ENCODE measurements around the gene PPIL1.

DNA sequence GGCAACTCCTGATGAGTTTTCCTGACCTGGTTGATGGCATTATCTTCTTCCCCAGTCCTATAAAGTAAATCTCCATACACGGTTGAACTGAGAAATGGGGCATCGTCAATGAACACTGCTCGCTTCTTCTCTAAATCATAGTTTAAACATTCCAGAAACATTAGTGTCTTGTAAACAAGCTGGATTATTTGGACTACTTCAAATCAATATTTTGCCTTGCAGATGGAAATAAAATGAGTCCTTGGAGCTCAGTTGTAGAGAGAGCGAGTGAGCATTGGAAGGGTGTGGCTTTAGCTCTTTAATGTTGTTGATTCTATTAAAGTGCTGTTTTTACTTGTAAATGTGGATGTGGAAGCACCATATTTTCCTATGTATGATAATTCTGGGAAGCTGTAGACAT, 29.5 kb upstream of the PPIL1 start:
- TF ChIP-seq, protein P1, sequence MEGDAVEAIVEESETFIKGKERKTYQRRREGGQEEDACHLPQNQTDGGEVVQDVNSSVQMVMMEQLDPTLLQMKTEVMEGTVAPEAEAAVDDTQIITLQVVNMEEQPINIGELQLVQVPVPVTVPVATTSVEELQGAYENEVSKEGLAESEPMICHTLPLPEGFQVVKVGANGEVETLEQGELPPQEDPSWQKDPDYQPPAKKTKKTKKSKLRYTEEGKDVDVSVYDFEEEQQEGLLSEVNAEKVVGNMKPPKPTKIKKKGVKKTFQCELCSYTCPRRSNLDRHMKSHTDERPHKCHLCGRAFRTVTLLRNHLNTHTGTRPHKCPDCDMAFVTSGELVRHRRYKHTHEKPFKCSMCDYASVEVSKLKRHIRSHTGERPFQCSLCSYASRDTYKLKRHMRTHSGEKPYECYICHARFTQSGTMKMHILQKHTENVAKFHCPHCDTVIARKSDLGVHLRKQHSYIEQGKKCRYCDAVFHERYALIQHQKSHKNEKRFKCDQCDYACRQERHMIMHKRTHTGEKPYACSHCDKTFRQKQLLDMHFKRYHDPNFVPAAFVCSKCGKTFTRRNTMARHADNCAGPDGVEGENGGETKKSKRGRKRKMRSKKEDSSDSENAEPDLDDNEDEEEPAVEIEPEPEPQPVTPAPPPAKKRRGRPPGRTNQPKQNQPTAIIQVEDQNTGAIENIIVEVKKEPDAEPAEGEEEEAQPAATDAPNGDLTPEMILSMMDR (IDR thresholded peaks at IDR 0.05; ENCODE audit: poor library complexity): no peak
- TF ChIP-seq EZH2 (IDR thresholded peaks at IDR 0.05; ENCODE audit: borderline replicate concordance) (no peak), EZH2phosphoT487 (IDR thresholded peaks at IDR 0.05; ENCODE audit: low read depth, severe bottlenecking, unreplicated experiment) (no peak)

Data from hepatocyte (in vitro differentiated cells).